HepG2 (cell line): Measurements from ENCODE around the gene MYLK. TPM values are rescaled to one million over a fixed set of nuclear protein-coding genes. Genes with fewer than 3 reads are reported as not detected.

ENCODE experiments used
- ATAC-seq: fragments of 200-7000 bp; cut with Tn5 transposase; 3 replicates; pipeline ENCODE4 v1.9.1; 2020; ENCODE audit warnings: mild to moderate bottlenecking, moderate library complexity
- BruUV-seq: library from RNA; stranded (reverse); fragments of 400-500 nt; replicated peaks from 2 replicates; lab custom pipeline; 2021; lab: Mats Ljungman, UMichigan
- CTCF ChIA-PET: fragments of 300-600 bp; formaldehyde crosslinking; extraction: SDS; loops from one replicate; lab custom pipeline; 2021; ENCODE audit warnings: low total read pairs, inconsistent platforms, low intra/inter-chr PET ratio; lab: Yijun Ruan, JAX
- POLR2A ChIA-PET: fragments of 350-600 bp; sonication (Branson Sonifier 250); formaldehyde crosslinking; loops from one replicate; lab custom pipeline; 2020; ENCODE audit warnings: antibody characterized with exemption, inconsistent platforms; lab: Yijun Ruan, JAX
- DNase-seq: peaks from one replicate; pipeline ENCODE4 v3.0.0-alpha.2; 2015; ENCODE audit warnings: low spot score
- FAIRE-seq: peaks from 3 replicates; lab custom pipeline; 2011; peaks lifted over from hg19 to GRCh38; lab: Jason Lieb, UNC
- H2AFZ ChIP-seq: one replicate; pipeline ENCODE4 v1.6.1; 2011; ENCODE audit warnings: low read length, inconsistent platforms
- H3K27ac ChIP-seq: fragments of 300-600 bp; 3 replicates; pipeline ENCODE4 v1.8.0; 2011; ENCODE audit warnings: mixed run types, mild to moderate bottlenecking, mixed read lengths, low read length, inconsistent platforms; ENCODE audit not compliant: insufficient read depth; ENCODE audit errors: extremely low read length
- H3K27me3 ChIP-seq, 2 experiments: fragments of 200-600 bp in 1 of 2; 2 replicates in 1 of 2; 3 replicates in 1 of 2; pipeline versions ENCODE4 v1.6.0 to v1.8.0; 2011; ENCODE audit warnings: low read length in 2 of 2, mild to moderate bottlenecking in 2 of 2, moderate library complexity in 2 of 2, inconsistent platforms in 1 of 2; ENCODE audit not compliant: insufficient read depth in 2 of 2, control insufficient read depth in 1 of 2
- H3K36me3 ChIP-seq, 2 experiments: fragments of 200-600 bp in 1 of 2; replicated peaks in 1 of 2; 2 replicates in 1 of 2; 3 replicates in 1 of 2; pipeline versions ENCODE4 v1.5.1 to v1.8.0; 2011; ENCODE audit warnings: low read length in 2 of 2, inconsistent platforms in 1 of 2; ENCODE audit not compliant: insufficient read depth in 2 of 2, control insufficient read depth in 1 of 2
- H3K4me1 ChIP-seq: 2 replicates; pipeline ENCODE4 v1.5.1; 2012; ENCODE audit warnings: low read length, inconsistent platforms; ENCODE audit not compliant: insufficient read depth
- H3K4me2 ChIP-seq: 2 replicates; pipeline ENCODE4 v1.6.0; 2011; ENCODE audit warnings: low read depth, low read length, inconsistent platforms
- H3K4me3 ChIP-seq, 3 experiments: fragments of 200-600 bp in 1 of 3; sonication (generic), shearing (Covaris generic) in 1 of 3; replicated peaks in 1 of 3; 2 replicates each; pipeline ENCODE4 v1.5.1; 2011 to 2016; ENCODE audit warnings: low read length in 3 of 3, inconsistent platforms in 2 of 3, low read depth in 2 of 3, mild to moderate bottlenecking in 2 of 3, control low read depth in 1 of 3, mixed read lengths in 1 of 3; ENCODE audit not compliant: insufficient read depth in 1 of 3
- H3K79me2 ChIP-seq: one replicate; pipeline ENCODE4 v1.6.1; 2011; ENCODE audit warnings: low read length, inconsistent platforms; ENCODE audit not compliant: insufficient read depth
- H3K9ac ChIP-seq: 2 replicates; pipeline ENCODE4 v1.6.0; 2011; ENCODE audit warnings: mild to moderate bottlenecking, low read depth, low read length, inconsistent platforms; ENCODE audit not compliant: insufficient read depth
- H3K9me3 ChIP-seq: 2 replicates; pipeline ENCODE4 v1.5.1; 2012; ENCODE audit warnings: mild to moderate bottlenecking, low read length
- H4K20me1 ChIP-seq: 2 replicates; pipeline ENCODE4 v1.6.0; 2011; ENCODE audit warnings: inconsistent platforms, mild to moderate bottlenecking, low read length, moderate library complexity; ENCODE audit not compliant: insufficient read depth
- SRF ChIP-seq: IDR thresholded peaks from 2 replicates; pipeline ENCODE4 v1.6.1; 2011; ENCODE audit warnings: mild to moderate bottlenecking, low read depth, low read length, moderate library complexity
- ZFAT ChIP-seq: sonication (generic); formaldehyde crosslinking; conservative IDR thresholded peaks from 2 replicates; pipeline ENCODE4 v1.8.1; 2023; ENCODE audit warnings: missing genetic modification reagents, inconsistent platforms
- WGBS: methylation state at CpG from one replicate; pipeline ENCODE4 v1.1.6; 2017; ENCODE audit warnings: low lambda C conversion rate; 5-methylcytosine and 5-hydroxymethylcytosine counted together
- in situ Hi-C: cut with HindIII; loops from 2 replicates; pipeline ENCODE4 v1.10.0; 2017; ENCODE audit warnings: low pct_unique_long_range_greater_than_20kb; ENCODE audit not compliant: extremely low pct_ligation_motif_present
- intact Hi-C: fragments of 100-400 bp; cut with micrococcal nuclease; formaldehyde crosslinking; loops from one replicate; pipeline ENCODE4 v1.10.0; 2022; ENCODE audit not compliant: unreplicated experiment
- polyA plus RNA-seq, 8 experiments: library from polyadenylated mRNA; depleted of rRNA in 3 of 8; stranded (reverse) in 7 of 8; unstranded in 1 of 8; fragments of >200 nt; fragmentation: Illumina TruSeq in 4 of 8; extraction: Trizol in 4 of 8; gene quantifications; 2 replicates each; pipeline versions ENCODE4 v1.2.1 to v1.2.3, GENCODE V29; 2011 to 2016; ENCODE audit warnings: low read depth in 4 of 8, missing spikeins in 1 of 8, mixed read lengths in 1 of 8; ENCODE audit not compliant: insufficient read depth in 1 of 8
- total RNA-seq, 5 experiments: library from RNA; depleted of rRNA; stranded (reverse); fragments of >200 nt; fragmentation: Illumina TruSeq; extraction: Trizol; gene quantifications; 2 replicates each; pipeline ENCODE4 v1.2.3, GENCODE V29; 2016; ENCODE audit warnings: low read depth in 1 of 5
- TF ChIP-seq, protein P1 (sequence below): sonication (generic); formaldehyde crosslinking; IDR thresholded peaks from 2 replicates; pipeline ENCODE4 v1.5.1; 2020; ENCODE audit warnings: mild to moderate bottlenecking, missing genetic modification reagents, moderate library complexity

MYLK gene
- total and polyA plus RNA-seq, 2 of the 13 experiments (the other 11 are each of a cell fraction or from before 2014, with no cell fraction given), result 10.6 to 34.9 TPM

DNA sequence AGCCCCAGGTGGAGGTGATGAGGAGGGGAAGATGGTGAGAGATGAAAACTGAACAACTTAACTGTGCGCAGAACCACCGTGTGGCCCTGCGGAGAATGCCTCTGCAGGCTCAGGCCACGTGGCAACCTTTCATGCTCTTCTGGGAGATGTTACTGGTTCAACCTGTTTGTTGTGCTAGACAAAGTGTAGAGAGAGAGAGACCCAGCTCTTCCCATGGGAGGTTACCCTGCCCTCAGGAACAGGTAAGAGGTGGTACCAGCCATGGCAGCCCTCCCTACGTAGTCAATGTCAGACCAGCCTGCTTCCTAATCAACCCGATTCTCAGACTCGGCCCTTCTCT is 262.3 kb downstream of the MYLK start:
- 95% methylated on average over 7 of the region's 7 CpGs for WGBS
- TF ChIP-seq, protein P1, sequence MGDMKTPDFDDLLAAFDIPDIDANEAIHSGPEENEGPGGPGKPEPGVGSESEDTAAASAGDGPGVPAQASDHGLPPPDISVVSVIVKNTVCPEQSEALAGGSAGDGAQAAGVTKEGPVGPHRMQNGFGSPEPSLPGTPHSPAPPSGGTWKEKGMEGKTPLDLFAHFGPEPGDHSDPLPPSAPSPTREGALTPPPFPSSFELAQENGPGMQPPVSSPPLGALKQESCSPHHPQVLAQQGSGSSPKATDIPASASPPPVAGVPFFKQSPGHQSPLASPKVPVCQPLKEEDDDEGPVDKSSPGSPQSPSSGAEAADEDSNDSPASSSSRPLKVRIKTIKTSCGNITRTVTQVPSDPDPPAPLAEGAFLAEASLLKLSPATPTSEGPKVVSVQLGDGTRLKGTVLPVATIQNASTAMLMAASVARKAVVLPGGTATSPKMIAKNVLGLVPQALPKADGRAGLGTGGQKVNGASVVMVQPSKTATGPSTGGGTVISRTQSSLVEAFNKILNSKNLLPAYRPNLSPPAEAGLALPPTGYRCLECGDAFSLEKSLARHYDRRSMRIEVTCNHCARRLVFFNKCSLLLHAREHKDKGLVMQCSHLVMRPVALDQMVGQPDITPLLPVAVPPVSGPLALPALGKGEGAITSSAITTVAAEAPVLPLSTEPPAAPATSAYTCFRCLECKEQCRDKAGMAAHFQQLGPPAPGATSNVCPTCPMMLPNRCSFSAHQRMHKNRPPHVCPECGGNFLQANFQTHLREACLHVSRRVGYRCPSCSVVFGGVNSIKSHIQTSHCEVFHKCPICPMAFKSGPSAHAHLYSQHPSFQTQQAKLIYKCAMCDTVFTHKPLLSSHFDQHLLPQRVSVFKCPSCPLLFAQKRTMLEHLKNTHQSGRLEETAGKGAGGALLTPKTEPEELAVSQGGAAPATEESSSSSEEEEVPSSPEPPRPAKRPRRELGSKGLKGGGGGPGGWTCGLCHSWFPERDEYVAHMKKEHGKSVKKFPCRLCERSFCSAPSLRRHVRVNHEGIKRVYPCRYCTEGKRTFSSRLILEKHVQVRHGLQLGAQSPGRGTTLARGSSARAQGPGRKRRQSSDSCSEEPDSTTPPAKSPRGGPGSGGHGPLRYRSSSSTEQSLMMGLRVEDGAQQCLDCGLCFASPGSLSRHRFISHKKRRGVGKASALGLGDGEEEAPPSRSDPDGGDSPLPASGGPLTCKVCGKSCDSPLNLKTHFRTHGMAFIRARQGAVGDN (CRISPR knock-in tag), result 0 out of 2 replicates have a peak, but pooled peaks have one; percentile 11
- TF ChIP-seq SRF, result no peak
- no peak for TF ChIP-seq ZFAT
- no peaks in the 10 kb centered on the region for H3K27me3 ChIP-seq
- DNase-seq, result no peak
- no peaks in the 10 kb centered on the region for H3K79me2 ChIP-seq
- H3K4me3 ChIP-seq, result no peak overlapping the region
- H3K27ac ChIP-seq, result no peak overlapping the region
- peaks cover 15 to 31% of the 10 kb centered on the region in 2 experiments; a peak in 4 of 5 replicates for H3K36me3 ChIP-seq
- in situ Hi-C loops, result no loop called here
- H2AFZ ChIP-seq, result no peak overlapping the region
- H3K9me3 ChIP-seq, result no peaks in the 10 kb centered on the region
- CTCF ChIA-PET, result no interaction called here
- no peak overlapping the region for H3K9ac ChIP-seq
- peaks cover 37% of the 10 kb centered on the region for H3K4me1 ChIP-seq
- H4K20me1 ChIP-seq, result no peaks in the 10 kb centered on the region
- intact Hi-C loops, result no loop called here
- FAIRE-seq, result no peak
- POLR2A ChIA-PET, result no interaction called here
- no TSS peak for BruUV-seq
- ATAC-seq, result no peak; the same call in 2 of the 3 replicates
- H3K4me2 ChIP-seq, result no peak overlapping the region
